HCT116 (cell line): Measurements from ENCODE around the gene RBPJ. TPM values are rescaled to one million over a fixed set of nuclear protein-coding genes. Genes with fewer than 3 reads are reported as not detected.

Source experiments
- ATAC-seq: fragments of 200-7000 bp; cut with Tn5 transposase; 2 replicates; pipeline ENCODE4 v1.9.1; 2020; ENCODE audit warnings: mild to moderate bottlenecking, moderate library complexity
- BruUV-seq: library from RNA; stranded (reverse); fragments of 400-500 nt; replicated peaks from 2 replicates; lab custom pipeline; 2021; lab: Mats Ljungman, UMichigan
- CTCF ChIA-PET: fragments of 300-600 bp; sonication (Branson Sonifier 250); formaldehyde crosslinking; loops from one replicate; lab custom pipeline; 2021; ENCODE audit warnings: antibody characterized with exemption; lab: Charles Lee
- POLR2A ChIA-PET: fragments of 300-600, 350-600 bp; sonication (Branson Sonifier 250); formaldehyde crosslinking; loops from one replicate; lab custom pipeline; 2021; ENCODE audit warnings: antibody characterized with exemption; lab: Charles Lee
- RAD21 ChIA-PET, 2 experiments: fragments of 300-600 bp; sonication (Branson Sonifier 250); formaldehyde crosslinking; loops; one replicate each; lab custom pipeline; 2023; ENCODE audit warnings: low total read pairs in 2 of 2; ENCODE audit not compliant: uncharacterized antibody in 2 of 2, unreplicated experiment in 2 of 2, low non-redundant PET in 1 of 2; lab: Charles Lee
- DNase-seq: peaks from one replicate; pipeline ENCODE4 v3.0.0-alpha.2; 2010; ENCODE audit warnings: low read depth, low spot score
- H2AFZ ChIP-seq: fragments of 200-600 bp; shearing (Covaris generic), sonication (generic); 2 replicates; pipeline ENCODE4 v1.6.1; 2017; ENCODE audit warnings: low read depth, mixed run types, mixed read lengths, antibody characterized with exemption, low read length; ENCODE audit not compliant: poor library complexity, severe bottlenecking
- H3K27ac ChIP-seq: 2 replicates; pipeline ENCODE4 v1.5.1; 2012; ENCODE audit warnings: low read depth, low read length
- H3K27me3 ChIP-seq: fragments of 200-600 bp; sonication (generic); 2 replicates; pipeline ENCODE4 v1.6.1; 2016; ENCODE audit warnings: mixed run types, low read length, mixed read lengths; ENCODE audit not compliant: insufficient read depth
- H3K36me3 ChIP-seq, 2 experiments: fragments of 200-500 bp in 1 of 2; fragments of 200-600 bp in 1 of 2; sonication (Bioruptor generic) in 1 of 2; sonication (generic) in 1 of 2; 2 replicates each; pipeline versions ENCODE4 v1.5.1 to v1.6.1; 2014 to 2016; ENCODE audit warnings: low read length in 2 of 2, inconsistent platforms in 1 of 2, mixed read lengths in 1 of 2, mixed run types in 1 of 2; ENCODE audit not compliant: insufficient read depth in 2 of 2, control insufficient read depth in 1 of 2
- H3K4me1 ChIP-seq, 2 experiments: fragments of 200-600 bp in 1 of 2; sonication (generic) in 1 of 2; 2 replicates each; pipeline versions ENCODE4 v1.5.1 to v1.6.1; 2012 to 2017; ENCODE audit warnings: low read length in 2 of 2, inconsistent platforms in 1 of 2, mild to moderate bottlenecking in 1 of 2, mixed read lengths in 1 of 2, mixed run types in 1 of 2, moderate library complexity in 1 of 2; ENCODE audit not compliant: insufficient read depth in 2 of 2, control insufficient read depth in 1 of 2
- H3K4me2 ChIP-seq: fragments of 200-600 bp; sonication (generic); 2 replicates; pipeline ENCODE4 v1.6.1; 2017; ENCODE audit warnings: mixed run types, low read length, mixed read lengths
- H3K4me3 ChIP-seq, 2 experiments: fragments of 200-600 bp in 1 of 2; sonication (generic) in 1 of 2; replicated peaks in 1 of 2; 2 replicates each; pipeline ENCODE4 v1.5.1; 2011 to 2016; ENCODE audit warnings: low read length in 2 of 2, control low read depth in 1 of 2, low read depth in 1 of 2, mild to moderate bottlenecking in 1 of 2, mixed read lengths in 1 of 2, mixed run types in 1 of 2
- H3K79me2 ChIP-seq: fragments of 200-600 bp; sonication (generic); 2 replicates; pipeline ENCODE4 v1.6.1; 2017; ENCODE audit warnings: mild to moderate bottlenecking, mixed run types, low read length, moderate library complexity, mixed read lengths; ENCODE audit not compliant: insufficient read depth
- H3K9ac ChIP-seq: fragments of 200-600 bp; sonication (generic); 2 replicates; pipeline ENCODE4 v1.6.1; 2016; ENCODE audit warnings: low read length, mixed read lengths
- H3K9me2 ChIP-seq: fragments of 200-600 bp; sonication (generic), shearing (Covaris generic); 2 replicates; pipeline ENCODE4 v1.6.1; 2017; ENCODE audit warnings: mixed run types, mild to moderate bottlenecking, moderate library complexity; ENCODE audit not compliant: insufficient read depth
- H3K9me3 ChIP-seq, 2 experiments: fragments of 200-500 bp in 1 of 2; fragments of 200-600 bp in 1 of 2; sonication (Bioruptor generic) in 1 of 2; sonication (generic) in 1 of 2; 2 replicates each; pipeline ENCODE4 v1.6.1; 2014 to 2017; ENCODE audit warnings: low read length in 2 of 2, mixed read lengths in 2 of 2, inconsistent platforms in 1 of 2, low read depth in 1 of 2, mild to moderate bottlenecking in 1 of 2, mixed run types in 1 of 2, moderate library complexity in 1 of 2; ENCODE audit not compliant: control insufficient read depth in 1 of 2, insufficient read depth in 1 of 2
- H4K20me1 ChIP-seq: fragments of 200-600 bp; sonication (generic), shearing (Covaris generic); 2 replicates; pipeline ENCODE4 v1.6.1; 2017; ENCODE audit warnings: mixed run types, mild to moderate bottlenecking, moderate library complexity; ENCODE audit not compliant: insufficient read depth
- CEBPB ChIP-seq: IDR thresholded peaks from 2 replicates; pipeline ENCODE4 v1.6.1; 2012; ENCODE audit warnings: low read depth
- EGR1 ChIP-seq: IDR thresholded peaks from 2 replicates; pipeline ENCODE4 v1.6.1; 2012; ENCODE audit warnings: low read depth
- EZH2 ChIP-seq: fragments of 200-600 bp; sonication (generic); IDR thresholded peaks from 2 replicates; pipeline ENCODE4 v1.6.1; 2017; ENCODE audit warnings: antibody characterized with exemption, mixed run types
- EZH2phosphoT487 ChIP-seq: fragments of 200-600 bp; IDR thresholded peaks from 2 replicates; pipeline ENCODE4 v1.6.1; 2018; ENCODE audit warnings: antibody characterized with exemption, borderline replicate concordance
- POLR2A ChIP-seq: IDR thresholded peaks from 2 replicates; pipeline ENCODE4 v1.7.0; 2011; ENCODE audit warnings: borderline replicate concordance; ENCODE audit not compliant: insufficient read depth, insufficient read length; ENCODE audit errors: extremely low read depth
- RAD21 ChIP-seq: IDR thresholded peaks from 2 replicates; pipeline ENCODE4 v1.6.1; 2012; ENCODE audit warnings: low read depth, mild to moderate bottlenecking
- SP1 ChIP-seq: IDR thresholded peaks from 2 replicates; pipeline ENCODE4 v1.6.1; 2012; ENCODE audit warnings: low read depth
- SRF ChIP-seq: IDR thresholded peaks from 2 replicates; pipeline ENCODE4 v1.6.1; 2012; ENCODE audit warnings: low read depth
- ZFX ChIP-seq: fragments of 450-650 bp; IDR thresholded peaks from 2 replicates; pipeline ENCODE4 v1.6.1; 2017
- intact Hi-C: fragments of 100-400 bp; cut with micrococcal nuclease; formaldehyde crosslinking; loops from 2 replicates; pipeline ENCODE4 v1.10.0; 2022
- total RNA-seq: library from RNA; stranded (reverse); gene quantifications from one replicate; pipeline ENCODE4 v1.2.1, GENCODE V29; 2021; ENCODE audit not compliant: unreplicated experiment
- TF ChIP-seq, protein P1 (sequence below): IDR thresholded peaks from 2 replicates; pipeline ENCODE4 v1.6.1; 2012
- TF ChIP-seq, protein P2 (sequence below), 3 experiments: fragments of 200-600 bp in 1 of 3; sonication (generic) in 1 of 3; IDR thresholded peaks in 2 of 3; conservative IDR thresholded peaks in 1 of 3; 2 replicates each; pipeline ENCODE4 v1.5.1; 2012 to 2017; ENCODE audit warnings: low read depth in 2 of 3, low read length in 2 of 3, antibody characterized with exemption in 1 of 3, borderline replicate concordance in 1 of 3, control low read depth in 1 of 3, mild to moderate bottlenecking in 1 of 3, mixed read lengths in 1 of 3, mixed run types in 1 of 3, moderate library complexity in 1 of 3; ENCODE audit not compliant: insufficient read depth in 1 of 3
- TF ChIP-seq, protein P3 (sequence below): IDR thresholded peaks from 2 replicates; pipeline ENCODE4 v1.6.1; 2012; ENCODE audit warnings: low read depth

RBPJ gene
- total RNA-seq, 1 experiment from 2014 or later, result 72.7 TPM

DNA sequence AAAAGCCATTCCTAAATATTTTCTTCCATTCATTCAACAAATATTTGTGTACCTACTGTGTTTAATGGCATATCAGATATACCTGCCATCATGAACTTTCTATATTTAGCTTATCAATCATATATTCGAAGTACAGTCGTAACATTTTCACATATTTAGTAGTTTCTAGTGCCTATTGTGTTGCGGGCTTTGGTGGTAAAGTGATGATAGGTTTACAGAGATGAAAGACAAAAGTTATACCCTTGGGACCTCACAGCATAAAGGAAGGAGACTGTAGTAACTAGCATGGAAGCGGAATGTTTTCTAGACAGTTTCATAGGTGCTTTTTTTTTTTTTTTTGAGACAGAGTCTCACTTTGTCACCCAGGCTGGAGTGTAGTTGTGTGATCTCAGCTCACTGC lies 39.5 kb downstream of the RBPJ start:
- H3K36me3 ChIP-seq, result no peaks in the 10 kb centered on the region
- TF ChIP-seq SP1 (no peak), POLR2A (no peak), ZFX (no peak)
- TF ChIP-seq, protein P1, sequence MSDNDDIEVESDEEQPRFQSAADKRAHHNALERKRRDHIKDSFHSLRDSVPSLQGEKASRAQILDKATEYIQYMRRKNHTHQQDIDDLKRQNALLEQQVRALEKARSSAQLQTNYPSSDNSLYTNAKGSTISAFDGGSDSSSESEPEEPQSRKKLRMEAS, result no peak
- TF ChIP-seq, protein P2, sequence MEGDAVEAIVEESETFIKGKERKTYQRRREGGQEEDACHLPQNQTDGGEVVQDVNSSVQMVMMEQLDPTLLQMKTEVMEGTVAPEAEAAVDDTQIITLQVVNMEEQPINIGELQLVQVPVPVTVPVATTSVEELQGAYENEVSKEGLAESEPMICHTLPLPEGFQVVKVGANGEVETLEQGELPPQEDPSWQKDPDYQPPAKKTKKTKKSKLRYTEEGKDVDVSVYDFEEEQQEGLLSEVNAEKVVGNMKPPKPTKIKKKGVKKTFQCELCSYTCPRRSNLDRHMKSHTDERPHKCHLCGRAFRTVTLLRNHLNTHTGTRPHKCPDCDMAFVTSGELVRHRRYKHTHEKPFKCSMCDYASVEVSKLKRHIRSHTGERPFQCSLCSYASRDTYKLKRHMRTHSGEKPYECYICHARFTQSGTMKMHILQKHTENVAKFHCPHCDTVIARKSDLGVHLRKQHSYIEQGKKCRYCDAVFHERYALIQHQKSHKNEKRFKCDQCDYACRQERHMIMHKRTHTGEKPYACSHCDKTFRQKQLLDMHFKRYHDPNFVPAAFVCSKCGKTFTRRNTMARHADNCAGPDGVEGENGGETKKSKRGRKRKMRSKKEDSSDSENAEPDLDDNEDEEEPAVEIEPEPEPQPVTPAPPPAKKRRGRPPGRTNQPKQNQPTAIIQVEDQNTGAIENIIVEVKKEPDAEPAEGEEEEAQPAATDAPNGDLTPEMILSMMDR (IDR thresholded peaks at IDR 0.05 in 2 of 3, conservative IDR thresholded peaks at IDR 0.05 in 1 of 3; ENCODE audit: borderline replicate concordance in 1 of 3, insufficient read depth in 1 of 3, low read depth in 2 of 3, low read length in 2 of 3), result no peak
- H3K9ac ChIP-seq, result no peak overlapping the region
- ChIA-PET POLR2A (no interaction called here), RAD21 (no interaction called here), CTCF (interaction anchor here (1.9 kb wide), 1 partner anchor 30 kb away, joined by 5 read pairs; no protein-coding TSS in a partner anchor)
- DNase-seq, result no peak
- peaks cover 7% of the 10 kb centered on the region; the same call in 1 of the 2 replicates for H4K20me1 ChIP-seq
- peaks cover 97% of the 10 kb centered on the region for H3K79me2 ChIP-seq
- no peak overlapping the region for H3K27ac ChIP-seq
- H3K9me2 ChIP-seq, result no peaks in the 10 kb centered on the region
- no peak overlapping the region for H3K4me3 ChIP-seq
- intact Hi-C loops, result no loop called here
- no TSS peak for BruUV-seq
- peaks cover 0 to 4% of the 10 kb centered on the region in 2 experiments; a peak in 2 of 4 replicates for H3K4me1 ChIP-seq
- no peak for ATAC-seq
- H3K4me2 ChIP-seq, result no peak overlapping the region
- H3K9me3 ChIP-seq, result no peaks in the 10 kb centered on the region
- no peak overlapping the region for H2AFZ ChIP-seq
- H3K27me3 ChIP-seq, result no peaks in the 10 kb centered on the region

DNA sequence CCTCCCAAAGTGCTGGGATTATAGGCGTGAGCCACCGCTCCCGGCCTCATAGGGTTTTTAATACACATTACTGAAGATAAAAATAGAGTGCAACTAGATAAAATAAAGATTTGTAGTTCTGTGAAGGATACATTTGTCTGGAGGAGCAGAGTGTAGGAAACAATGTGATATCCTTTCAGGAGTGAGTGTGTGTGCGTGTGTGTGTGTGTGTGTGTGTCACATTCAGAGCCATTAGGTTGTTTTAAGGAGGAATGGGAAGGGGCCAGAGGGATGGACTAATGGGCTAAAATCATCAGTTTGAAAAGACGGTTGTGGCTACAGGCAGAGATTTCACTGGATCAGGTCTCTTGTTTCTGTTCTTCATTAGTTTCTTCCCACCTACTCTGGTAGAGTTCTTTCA lies 40.0 kb downstream of the RBPJ start:
- Histone ChIP-seq H3K4me2 (no peak overlapping the region), H3K9ac (no peak overlapping the region), H3K36me3 (no peaks in the 10 kb centered on the region), H3K27me3 (no peaks in the 10 kb centered on the region), H3K9me3 (no peaks in the 10 kb centered on the region), H4K20me1 (peaks cover 7% of the 10 kb centered on the region), H3K4me1 (no peaks in the 10 kb centered on the region), H3K4me3 (no peak overlapping the region), H3K27ac (no peak overlapping the region), H3K9me2 (no peaks in the 10 kb centered on the region), H2AFZ (no peak overlapping the region), H3K79me2 (peaks cover 97% of the 10 kb centered on the region)
- BruUV-seq, result no TSS peak
- ChIA-PET POLR2A (no interaction called here), CTCF (interaction anchor here (0.7 to 1.9 kb wide), 2 partner anchors 9 to 31 kb away, joined by 3 to 5 read pairs; no protein-coding TSS in a partner anchor), RAD21 (no interaction called here)
- no peak for DNase-seq
- TF ChIP-seq, protein P1, result no peak
- TF ChIP-seq SP1, result no peak
- no peak for TF ChIP-seq EGR1
- TF ChIP-seq CEBPB, result no peak
- no peak for TF ChIP-seq EZH2phosphoT487
- TF ChIP-seq, protein P3, sequence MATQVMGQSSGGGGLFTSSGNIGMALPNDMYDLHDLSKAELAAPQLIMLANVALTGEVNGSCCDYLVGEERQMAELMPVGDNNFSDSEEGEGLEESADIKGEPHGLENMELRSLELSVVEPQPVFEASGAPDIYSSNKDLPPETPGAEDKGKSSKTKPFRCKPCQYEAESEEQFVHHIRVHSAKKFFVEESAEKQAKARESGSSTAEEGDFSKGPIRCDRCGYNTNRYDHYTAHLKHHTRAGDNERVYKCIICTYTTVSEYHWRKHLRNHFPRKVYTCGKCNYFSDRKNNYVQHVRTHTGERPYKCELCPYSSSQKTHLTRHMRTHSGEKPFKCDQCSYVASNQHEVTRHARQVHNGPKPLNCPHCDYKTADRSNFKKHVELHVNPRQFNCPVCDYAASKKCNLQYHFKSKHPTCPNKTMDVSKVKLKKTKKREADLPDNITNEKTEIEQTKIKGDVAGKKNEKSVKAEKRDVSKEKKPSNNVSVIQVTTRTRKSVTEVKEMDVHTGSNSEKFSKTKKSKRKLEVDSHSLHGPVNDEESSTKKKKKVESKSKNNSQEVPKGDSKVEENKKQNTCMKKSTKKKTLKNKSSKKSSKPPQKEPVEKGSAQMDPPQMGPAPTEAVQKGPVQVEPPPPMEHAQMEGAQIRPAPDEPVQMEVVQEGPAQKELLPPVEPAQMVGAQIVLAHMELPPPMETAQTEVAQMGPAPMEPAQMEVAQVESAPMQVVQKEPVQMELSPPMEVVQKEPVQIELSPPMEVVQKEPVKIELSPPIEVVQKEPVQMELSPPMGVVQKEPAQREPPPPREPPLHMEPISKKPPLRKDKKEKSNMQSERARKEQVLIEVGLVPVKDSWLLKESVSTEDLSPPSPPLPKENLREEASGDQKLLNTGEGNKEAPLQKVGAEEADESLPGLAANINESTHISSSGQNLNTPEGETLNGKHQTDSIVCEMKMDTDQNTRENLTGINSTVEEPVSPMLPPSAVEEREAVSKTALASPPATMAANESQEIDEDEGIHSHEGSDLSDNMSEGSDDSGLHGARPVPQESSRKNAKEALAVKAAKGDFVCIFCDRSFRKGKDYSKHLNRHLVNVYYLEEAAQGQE, result no peak
- no peak for TF ChIP-seq RAD21
- no peak for TF ChIP-seq POLR2A
- no peak for TF ChIP-seq EZH2
- no peak for TF ChIP-seq SRF
- ATAC-seq, result no peak
- intact Hi-C loops, result no loop called here
